HEK293T (cell line): ENCODE results near the gene BABAM1.

Source experiments
- ARNT ChIP-seq: fragments of 450-650 bp; IDR thresholded peaks from 2 replicates; pipeline ENCODE4 v1.6.1; 2017; ENCODE audit warnings: mild to moderate bottlenecking
- BHLHE40 ChIP-seq: fragments of 450-650 bp; IDR thresholded peaks from 2 replicates; pipeline ENCODE4 v1.6.1; 2016; ENCODE audit warnings: mild to moderate bottlenecking, moderate library complexity, borderline replicate concordance
- CTBP1 ChIP-seq: fragments of 450-650 bp; IDR thresholded peaks from 2 replicates; pipeline ENCODE4 v1.6.1; 2016; ENCODE audit warnings: borderline replicate concordance
- ELF4 ChIP-seq: fragments of 450-650 bp; IDR thresholded peaks from 2 replicates; pipeline ENCODE4 v1.6.1; 2017; ENCODE audit warnings: antibody characterized with exemption
- FOXA1 ChIP-seq: fragments of 450-650 bp; IDR thresholded peaks from 2 replicates; pipeline ENCODE4 v1.6.1; 2016; ENCODE audit warnings: mild to moderate bottlenecking
- LEF1 ChIP-seq: fragments of 450-650 bp; IDR thresholded peaks from 2 replicates; pipeline ENCODE4 v1.6.1; 2017; ENCODE audit warnings: mild to moderate bottlenecking, borderline replicate concordance
- NFRKB ChIP-seq: fragments of 450-650 bp; IDR thresholded peaks from 2 replicates; pipeline ENCODE4 v1.6.1; 2016; ENCODE audit warnings: mild to moderate bottlenecking, moderate library complexity
- SP1 ChIP-seq: fragments of 450-650 bp; IDR thresholded peaks from 2 replicates; pipeline ENCODE4 v1.6.1; 2017
- TARDBP ChIP-seq: fragments of 450-650 bp; IDR thresholded peaks from 2 replicates; pipeline ENCODE4 v1.6.1; 2016

DNA sequence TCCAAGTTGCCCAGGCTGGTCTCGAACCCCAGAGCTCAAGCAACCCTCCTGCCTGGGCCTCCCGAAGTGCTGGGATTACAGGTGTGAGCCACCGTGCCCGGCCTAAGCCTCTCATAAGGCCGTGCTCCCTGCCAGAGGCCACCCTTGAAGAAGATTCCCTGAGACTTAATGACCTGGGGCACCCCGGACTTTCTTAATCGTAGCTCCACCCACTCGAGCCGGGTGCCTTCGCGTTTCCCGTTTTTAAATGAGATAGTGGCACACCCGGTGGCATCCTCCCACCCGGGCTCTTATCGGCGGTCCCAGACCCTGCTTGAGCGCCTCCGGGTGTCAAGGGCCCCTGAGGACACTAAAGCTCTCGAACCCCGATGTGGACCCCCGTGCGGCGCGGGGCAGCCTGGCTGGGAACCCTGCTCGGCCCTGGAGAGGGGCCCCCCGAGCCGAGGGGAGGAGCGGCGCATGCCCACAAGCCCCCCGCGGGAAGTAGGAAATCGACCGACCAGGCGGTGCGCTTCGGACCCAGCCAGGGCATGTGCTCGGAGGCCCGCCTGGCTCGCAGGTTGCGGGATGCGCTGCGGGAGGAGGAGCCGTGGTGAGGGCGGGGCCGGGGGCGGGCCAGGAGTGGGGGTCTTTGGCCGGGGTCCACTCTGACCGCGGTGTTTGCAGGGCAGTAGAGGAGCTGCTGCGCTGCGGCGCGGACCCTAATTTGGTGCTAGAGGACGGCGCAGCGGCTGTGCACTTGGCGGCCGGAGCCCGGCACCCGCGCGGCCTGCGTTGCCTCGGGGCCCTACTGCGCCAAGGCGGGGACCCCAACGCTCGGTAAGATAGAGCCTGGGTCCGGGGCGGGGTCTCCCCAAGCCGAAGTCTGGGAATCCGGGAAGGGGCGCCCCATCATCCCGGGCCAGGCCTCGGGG is 14.4 kb downstream of the BABAM1 start, which contains the start of gene ANKLE1:
- TF ChIP-seq ARNT = no peak
- no peak for TF ChIP-seq NFRKB
- no peak for TF ChIP-seq FOXA1
- no peak for TF ChIP-seq CTBP1
- no peak for TF ChIP-seq SP1
- TF ChIP-seq ELF4 = no peak
- no peak for TF ChIP-seq LEF1
- TF ChIP-seq BHLHE40 = no peak
- TF ChIP-seq TARDBP = no peak
